ENCODE measurements around the gene TRMO.

The TRMO gene

DNA sequence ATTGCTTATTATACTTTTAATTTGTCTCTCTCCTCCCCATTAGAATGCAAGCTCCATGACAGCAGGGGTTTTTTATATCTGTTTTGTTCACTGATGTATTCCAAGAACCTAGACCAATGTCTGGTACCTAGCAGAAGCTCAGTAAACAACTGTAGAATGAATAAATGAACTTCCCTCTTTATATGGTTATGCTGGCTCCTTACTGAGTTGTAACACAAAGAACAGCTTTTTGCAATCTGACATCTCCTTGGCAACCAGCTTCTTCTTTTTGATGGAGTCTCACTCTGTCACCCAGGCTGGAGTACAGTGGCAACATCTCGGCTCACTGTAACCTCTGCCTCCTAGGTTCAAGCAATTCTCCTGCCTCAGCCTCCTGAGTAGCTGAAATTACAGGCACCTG is 13.6 kb downstream of the TRMO start:
- TF ChIP-seq NFIC (IDR thresholded peaks at IDR 0.05): no peak
- no peak for TF ChIP-seq RAD21 (IDR thresholded peaks at IDR 0.05; ENCODE audit: low read depth)
- no peak for TF ChIP-seq CREB1 (IDR thresholded peaks at IDR 0.05; ENCODE audit: low read depth)
- no peak for TF ChIP-seq ZBTB7A (IDR thresholded peaks at IDR 0.05; ENCODE audit: low read depth)
- TF ChIP-seq FOXM1 (IDR thresholded peaks at IDR 0.05; ENCODE audit: borderline replicate concordance, low read depth): no peak
- TF ChIP-seq, protein P1, sequence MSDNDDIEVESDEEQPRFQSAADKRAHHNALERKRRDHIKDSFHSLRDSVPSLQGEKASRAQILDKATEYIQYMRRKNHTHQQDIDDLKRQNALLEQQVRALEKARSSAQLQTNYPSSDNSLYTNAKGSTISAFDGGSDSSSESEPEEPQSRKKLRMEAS (IDR thresholded peaks at IDR 0.05): no peak
- no peak for TF ChIP-seq TAF1 (IDR thresholded peaks at IDR 0.05; ENCODE audit: low read depth)
- no peak for TF ChIP-seq EGR1 (IDR thresholded peaks at IDR 0.05)
- TF ChIP-seq, protein P2, sequence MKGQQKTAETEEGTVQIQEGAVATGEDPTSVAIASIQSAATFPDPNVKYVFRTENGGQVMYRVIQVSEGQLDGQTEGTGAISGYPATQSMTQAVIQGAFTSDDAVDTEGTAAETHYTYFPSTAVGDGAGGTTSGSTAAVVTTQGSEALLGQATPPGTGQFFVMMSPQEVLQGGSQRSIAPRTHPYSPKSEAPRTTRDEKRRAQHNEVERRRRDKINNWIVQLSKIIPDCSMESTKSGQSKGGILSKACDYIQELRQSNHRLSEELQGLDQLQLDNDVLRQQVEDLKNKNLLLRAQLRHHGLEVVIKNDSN (IDR thresholded peaks at IDR 0.05): no peak
- TF ChIP-seq TEAD4 (IDR thresholded peaks at IDR 0.05): no peak
- no peak for TF ChIP-seq EP300 (IDR thresholded peaks at IDR 0.05; ENCODE audit: borderline replicate concordance)
- TF ChIP-seq YY1 (IDR thresholded peaks at IDR 0.05; ENCODE audit: low read depth): no peak
- TF ChIP-seq CEBPB (IDR thresholded peaks at IDR 0.05): no peak

DNA sequence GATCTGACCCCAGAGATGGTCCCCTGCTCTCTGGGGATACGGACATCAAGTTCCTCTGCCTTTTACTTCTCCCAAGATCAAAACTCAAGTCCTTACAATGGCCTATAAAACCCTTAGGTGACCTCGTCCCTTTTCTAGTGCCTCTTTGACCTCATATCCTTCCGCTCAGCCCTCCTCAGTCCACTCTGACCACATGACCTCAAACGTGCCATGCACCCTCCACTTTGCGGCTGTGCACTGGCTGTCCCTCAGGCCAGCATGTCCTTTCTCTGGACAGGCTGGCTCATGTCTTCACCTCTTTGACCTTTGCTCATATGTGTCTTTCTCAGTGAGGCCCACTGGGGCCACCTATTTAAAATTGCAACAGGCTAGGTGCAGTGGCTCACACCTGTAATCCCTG is 14.7 kb downstream of the TRMO start:
- TF ChIP-seq CEBPB (IDR thresholded peaks at IDR 0.05) (no peak), EGR1 (IDR thresholded peaks at IDR 0.05) (no peak), EP300 (IDR thresholded peaks at IDR 0.05; ENCODE audit: borderline replicate concordance) (no peak)

DNA sequence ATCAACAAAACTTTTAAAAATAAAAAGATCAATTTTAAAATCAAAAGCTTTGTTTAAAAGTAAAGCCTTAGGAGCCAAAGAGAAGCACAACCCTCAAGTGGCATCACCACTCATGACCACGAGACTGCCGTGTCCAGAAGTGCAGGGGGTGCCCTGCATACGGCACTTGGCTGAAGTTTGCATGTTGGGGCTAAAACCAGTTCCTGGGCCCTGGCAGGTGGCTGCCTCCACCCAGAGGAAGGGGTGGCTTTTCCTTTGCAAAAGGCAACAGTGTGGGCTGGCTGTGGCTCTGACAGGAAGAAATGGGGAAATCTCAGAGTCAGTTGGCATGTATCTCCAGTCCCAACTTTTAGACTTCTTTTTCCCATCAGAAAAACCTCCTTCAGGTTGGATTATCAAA is 15.3 kb downstream of the TRMO start:
- TF ChIP-seq, protein P3, sequence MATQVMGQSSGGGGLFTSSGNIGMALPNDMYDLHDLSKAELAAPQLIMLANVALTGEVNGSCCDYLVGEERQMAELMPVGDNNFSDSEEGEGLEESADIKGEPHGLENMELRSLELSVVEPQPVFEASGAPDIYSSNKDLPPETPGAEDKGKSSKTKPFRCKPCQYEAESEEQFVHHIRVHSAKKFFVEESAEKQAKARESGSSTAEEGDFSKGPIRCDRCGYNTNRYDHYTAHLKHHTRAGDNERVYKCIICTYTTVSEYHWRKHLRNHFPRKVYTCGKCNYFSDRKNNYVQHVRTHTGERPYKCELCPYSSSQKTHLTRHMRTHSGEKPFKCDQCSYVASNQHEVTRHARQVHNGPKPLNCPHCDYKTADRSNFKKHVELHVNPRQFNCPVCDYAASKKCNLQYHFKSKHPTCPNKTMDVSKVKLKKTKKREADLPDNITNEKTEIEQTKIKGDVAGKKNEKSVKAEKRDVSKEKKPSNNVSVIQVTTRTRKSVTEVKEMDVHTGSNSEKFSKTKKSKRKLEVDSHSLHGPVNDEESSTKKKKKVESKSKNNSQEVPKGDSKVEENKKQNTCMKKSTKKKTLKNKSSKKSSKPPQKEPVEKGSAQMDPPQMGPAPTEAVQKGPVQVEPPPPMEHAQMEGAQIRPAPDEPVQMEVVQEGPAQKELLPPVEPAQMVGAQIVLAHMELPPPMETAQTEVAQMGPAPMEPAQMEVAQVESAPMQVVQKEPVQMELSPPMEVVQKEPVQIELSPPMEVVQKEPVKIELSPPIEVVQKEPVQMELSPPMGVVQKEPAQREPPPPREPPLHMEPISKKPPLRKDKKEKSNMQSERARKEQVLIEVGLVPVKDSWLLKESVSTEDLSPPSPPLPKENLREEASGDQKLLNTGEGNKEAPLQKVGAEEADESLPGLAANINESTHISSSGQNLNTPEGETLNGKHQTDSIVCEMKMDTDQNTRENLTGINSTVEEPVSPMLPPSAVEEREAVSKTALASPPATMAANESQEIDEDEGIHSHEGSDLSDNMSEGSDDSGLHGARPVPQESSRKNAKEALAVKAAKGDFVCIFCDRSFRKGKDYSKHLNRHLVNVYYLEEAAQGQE (IDR thresholded peaks at IDR 0.05; ENCODE audit: low read depth): no peak
- TF ChIP-seq CEBPB (IDR thresholded peaks at IDR 0.05) (no peak), NFIC (IDR thresholded peaks at IDR 0.05) (no peak), FOXM1 (IDR thresholded peaks at IDR 0.05; ENCODE audit: borderline replicate concordance, low read depth) (no peak), TEAD4 (IDR thresholded peaks at IDR 0.05) (no peak), CREB1 (IDR thresholded peaks at IDR 0.05; ENCODE audit: low read depth) (no peak), RAD21 (IDR thresholded peaks at IDR 0.05; ENCODE audit: low read depth) (no peak), ZBTB7A (IDR thresholded peaks at IDR 0.05; ENCODE audit: low read depth) (no peak), EGR1 (IDR thresholded peaks at IDR 0.05) (no peak), YY1 (IDR thresholded peaks at IDR 0.05; ENCODE audit: low read depth) (no peak), TCF12 (IDR thresholded peaks at IDR 0.05; ENCODE audit: low read depth) (no peak), EP300 (IDR thresholded peaks at IDR 0.05; ENCODE audit: borderline replicate concordance) (no peak), TAF1 (IDR thresholded peaks at IDR 0.05; ENCODE audit: low read depth) (no peak)
- TF ChIP-seq, protein P1 (IDR thresholded peaks at IDR 0.05): no peak
- TF ChIP-seq, protein P2 (IDR thresholded peaks at IDR 0.05): no peak

DNA sequence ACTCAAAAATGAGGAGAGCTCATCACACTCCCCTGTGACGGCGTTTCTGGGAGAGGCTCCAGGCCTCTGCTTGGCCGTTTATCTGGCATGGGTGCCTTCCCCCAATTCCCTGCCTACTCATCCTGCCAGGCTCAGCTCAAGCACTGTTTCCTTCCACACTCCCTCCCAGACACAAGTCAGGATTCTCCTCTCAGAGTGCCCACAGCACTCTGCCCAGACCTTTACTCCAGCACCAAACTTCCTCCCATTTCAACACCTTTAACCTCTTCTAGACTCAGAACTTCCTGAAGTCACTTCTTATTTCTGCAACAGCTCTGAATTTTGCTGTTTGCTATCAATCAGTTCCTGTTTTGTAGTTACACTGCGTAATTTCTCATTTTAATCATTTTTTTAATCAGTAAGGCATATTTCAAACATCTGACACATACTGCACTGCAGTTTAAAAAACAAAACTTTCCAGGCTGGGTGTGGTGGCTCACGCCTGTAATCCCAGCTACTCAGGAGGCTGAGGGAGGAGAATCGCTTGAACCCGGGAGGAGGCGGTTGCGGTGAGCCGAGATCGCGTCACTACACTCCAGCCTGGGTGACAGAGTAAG is 16.0 kb downstream of the TRMO start:
- TF ChIP-seq YY1 (IDR thresholded peaks at IDR 0.05; ENCODE audit: low read depth): no peak
- TF ChIP-seq TEAD4 (IDR thresholded peaks at IDR 0.05): no peak
- TF ChIP-seq, protein P1 (IDR thresholded peaks at IDR 0.05): no peak
- no peak for TF ChIP-seq EGR1 (IDR thresholded peaks at IDR 0.05)

DNA sequence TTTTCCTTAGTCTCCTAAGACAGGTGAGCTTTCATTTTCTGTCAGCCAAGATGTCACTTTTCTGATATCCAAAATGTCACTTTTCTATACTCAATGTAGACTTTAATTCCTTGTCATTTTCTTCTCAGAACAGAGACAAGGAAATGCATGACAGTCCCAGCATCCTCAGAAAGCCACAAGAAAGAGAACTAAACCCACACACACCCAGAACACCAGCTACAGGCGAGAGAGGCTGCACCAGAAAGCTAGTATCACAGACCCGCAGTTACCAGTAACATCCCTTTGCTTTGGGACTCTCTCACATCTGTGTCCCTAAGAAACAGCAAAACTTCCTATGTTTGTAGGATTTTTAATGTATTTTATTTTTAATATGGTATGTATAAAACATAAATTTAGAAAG is 17.1 kb downstream of the TRMO start:
- TF ChIP-seq, protein P3 (IDR thresholded peaks at IDR 0.05; ENCODE audit: low read depth): no peak
- no peak for TF ChIP-seq TEAD4 (IDR thresholded peaks at IDR 0.05)
- no peak for TF ChIP-seq EP300 (IDR thresholded peaks at IDR 0.05; ENCODE audit: borderline replicate concordance)
- TF ChIP-seq YY1 (IDR thresholded peaks at IDR 0.05; ENCODE audit: low read depth): no peak
- TF ChIP-seq CEBPB (IDR thresholded peaks at IDR 0.05): no peak
- no peak for TF ChIP-seq RAD21 (IDR thresholded peaks at IDR 0.05; ENCODE audit: low read depth)
- TF ChIP-seq EGR1 (IDR thresholded peaks at IDR 0.05): no peak
- TF ChIP-seq FOXM1 (IDR thresholded peaks at IDR 0.05; ENCODE audit: borderline replicate concordance, low read depth): no peak
- TF ChIP-seq TCF12 (IDR thresholded peaks at IDR 0.05; ENCODE audit: low read depth): no peak
- TF ChIP-seq, protein P2 (IDR thresholded peaks at IDR 0.05): no peak
- no peak for TF ChIP-seq TAF1 (IDR thresholded peaks at IDR 0.05; ENCODE audit: low read depth)
